C4-2B (cell line): ENCODE data around the gene ETV6.

ENCODE experiments used
- H3K27ac ChIP-seq: fragments of 450-650 bp; 2 replicates; pipeline ENCODE4 v1.5.1; 2017
- ZFX ChIP-seq: fragments of 450-650 bp; IDR thresholded peaks from 2 replicates; pipeline ENCODE4 v1.6.1; 2017
- TF ChIP-seq, protein P1 (sequence below): fragments of 450-650 bp; conservative IDR thresholded peaks from 2 replicates; pipeline ENCODE4 v1.5.1; 2017; ENCODE audit warnings: mild to moderate bottlenecking

The ETV6 gene

GRCh38 chr12:11696084-11696483 is 46.6 kb downstream of the ETV6 start:
- no peak for TF ChIP-seq ZFX
- TF ChIP-seq, protein P1, sequence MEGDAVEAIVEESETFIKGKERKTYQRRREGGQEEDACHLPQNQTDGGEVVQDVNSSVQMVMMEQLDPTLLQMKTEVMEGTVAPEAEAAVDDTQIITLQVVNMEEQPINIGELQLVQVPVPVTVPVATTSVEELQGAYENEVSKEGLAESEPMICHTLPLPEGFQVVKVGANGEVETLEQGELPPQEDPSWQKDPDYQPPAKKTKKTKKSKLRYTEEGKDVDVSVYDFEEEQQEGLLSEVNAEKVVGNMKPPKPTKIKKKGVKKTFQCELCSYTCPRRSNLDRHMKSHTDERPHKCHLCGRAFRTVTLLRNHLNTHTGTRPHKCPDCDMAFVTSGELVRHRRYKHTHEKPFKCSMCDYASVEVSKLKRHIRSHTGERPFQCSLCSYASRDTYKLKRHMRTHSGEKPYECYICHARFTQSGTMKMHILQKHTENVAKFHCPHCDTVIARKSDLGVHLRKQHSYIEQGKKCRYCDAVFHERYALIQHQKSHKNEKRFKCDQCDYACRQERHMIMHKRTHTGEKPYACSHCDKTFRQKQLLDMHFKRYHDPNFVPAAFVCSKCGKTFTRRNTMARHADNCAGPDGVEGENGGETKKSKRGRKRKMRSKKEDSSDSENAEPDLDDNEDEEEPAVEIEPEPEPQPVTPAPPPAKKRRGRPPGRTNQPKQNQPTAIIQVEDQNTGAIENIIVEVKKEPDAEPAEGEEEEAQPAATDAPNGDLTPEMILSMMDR: no peak
- no peak overlapping the region for H3K27ac ChIP-seq

DNA sequence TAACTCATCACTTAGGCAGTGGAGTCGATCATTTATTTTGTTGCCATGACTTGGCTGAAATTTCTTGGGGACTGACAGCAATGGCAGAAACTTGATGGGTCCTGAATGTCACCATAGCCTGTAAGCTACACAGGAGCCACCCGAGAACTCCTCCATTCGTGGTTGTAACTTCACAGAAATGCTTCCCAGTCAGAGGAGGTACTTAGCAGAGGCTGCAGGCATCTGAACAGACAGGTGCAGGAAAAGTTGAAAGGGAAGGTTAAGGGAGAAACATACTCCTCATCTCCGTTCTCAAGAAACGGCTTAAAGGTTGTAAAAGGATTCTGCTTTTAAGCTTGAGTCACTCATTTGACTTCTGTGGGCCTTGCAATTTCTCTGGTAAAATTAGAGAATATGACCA is 47.7 kb downstream of the ETV6 start:
- TF ChIP-seq, protein P1: no peak
- no peak for TF ChIP-seq ZFX
- no peak overlapping the region for H3K27ac ChIP-seq

- H3K27ac ChIP-seq: no peak overlapping the region
- TF ChIP-seq, protein P1: no peak
- no peak for TF ChIP-seq ZFX
Observed at GRCh38 chr12:11697670-11698387, 48.4 kb downstream of the ETV6 start.

DNA sequence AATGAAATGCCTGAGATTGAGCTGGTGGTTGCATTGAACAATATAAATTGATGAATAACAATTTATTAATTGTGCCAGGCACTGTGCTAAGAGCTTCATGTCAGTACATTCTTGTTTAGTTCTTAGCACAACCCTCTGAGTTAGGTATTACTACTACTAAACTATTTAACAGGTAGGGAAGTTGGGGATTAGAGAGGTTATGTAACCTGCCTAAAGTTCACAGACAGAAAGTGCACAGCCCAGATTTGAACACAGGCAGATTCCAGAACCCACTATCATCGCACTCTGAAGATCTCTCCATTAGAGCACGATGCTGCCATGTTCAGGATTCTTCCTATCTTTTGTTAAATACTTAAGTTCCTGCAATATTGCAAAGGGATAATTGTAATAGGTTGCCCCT is 49.3 kb downstream of the ETV6 start:
- H3K27ac ChIP-seq: no peak overlapping the region
- TF ChIP-seq ZFX: no peak
- TF ChIP-seq, protein P1: no peak

DNA sequence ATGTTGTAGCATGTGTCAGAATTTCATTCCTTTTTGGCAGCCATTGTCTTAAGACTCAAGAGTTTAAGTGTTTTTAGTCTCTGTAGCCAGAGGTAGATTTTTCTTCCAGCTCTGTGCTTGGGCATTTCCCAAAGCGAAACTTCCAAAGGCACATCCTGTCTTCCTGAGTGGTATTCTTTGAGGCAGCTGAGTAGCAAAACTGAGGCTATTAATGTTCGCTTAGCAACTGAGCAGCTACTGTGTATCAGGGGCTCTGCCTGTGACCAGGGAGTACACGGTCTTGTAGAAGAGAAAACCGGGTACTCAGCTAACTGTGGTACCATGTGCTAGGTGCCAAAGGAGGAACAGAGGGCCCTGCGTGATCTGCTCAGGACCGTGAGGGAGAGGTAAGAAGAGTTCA is 52.0 kb downstream of the ETV6 start:
- TF ChIP-seq ZFX: no peak
- TF ChIP-seq, protein P1: no peak

GRCh38 chr12:11702959-11703358 is 53.5 kb downstream of the ETV6 start:
- TF ChIP-seq ZFX: no peak
- TF ChIP-seq, protein P1: no peak
- H3K27ac ChIP-seq: no peak overlapping the region

More for the DNA sequence above, 52.0 kb downstream of the ETV6 start:
- H3K27ac ChIP-seq: no peak overlapping the region

- H3K27ac ChIP-seq: no peak overlapping the region
Observed at GRCh38 chr12:11703378-11703777, 53.9 kb downstream of the ETV6 start.

More at GRCh38 chr12:11703378-11703777, 53.9 kb downstream of the ETV6 start:
- TF ChIP-seq, protein P1: no peak
- no peak for TF ChIP-seq ZFX
